Measurements from ENCODE around the gene PA2G4. TPM values are rescaled to one million over a fixed set of nuclear protein-coding genes. Genes with fewer than 3 reads are reported as not detected.

The PA2G4 gene
- total RNA-seq, 2 donors from 2014 or later, result 69.6 to 155 TPM

- peak overlapping the region; percentile 61 for H3K4me3 ChIP-seq
- H3K9me3 ChIP-seq, result no peaks in the 10 kb centered on the region
- peak overlapping the region; percentile 96 for H3K27ac ChIP-seq
- no peaks in the 10 kb centered on the region for H3K36me3 ChIP-seq
- H3K27me3 ChIP-seq, result no peaks in the 10 kb centered on the region
- peaks cover 7% of the 10 kb centered on the region for H3K4me1 ChIP-seq
- peak; percentile 90 for DNase-seq
- peak overlapping the region; percentile 95 to 99 for H3K9ac ChIP-seq (ENCODE audit: low read depth in 2 of 2, low read length in 2 of 2)
- TF ChIP-seq, protein P1, sequence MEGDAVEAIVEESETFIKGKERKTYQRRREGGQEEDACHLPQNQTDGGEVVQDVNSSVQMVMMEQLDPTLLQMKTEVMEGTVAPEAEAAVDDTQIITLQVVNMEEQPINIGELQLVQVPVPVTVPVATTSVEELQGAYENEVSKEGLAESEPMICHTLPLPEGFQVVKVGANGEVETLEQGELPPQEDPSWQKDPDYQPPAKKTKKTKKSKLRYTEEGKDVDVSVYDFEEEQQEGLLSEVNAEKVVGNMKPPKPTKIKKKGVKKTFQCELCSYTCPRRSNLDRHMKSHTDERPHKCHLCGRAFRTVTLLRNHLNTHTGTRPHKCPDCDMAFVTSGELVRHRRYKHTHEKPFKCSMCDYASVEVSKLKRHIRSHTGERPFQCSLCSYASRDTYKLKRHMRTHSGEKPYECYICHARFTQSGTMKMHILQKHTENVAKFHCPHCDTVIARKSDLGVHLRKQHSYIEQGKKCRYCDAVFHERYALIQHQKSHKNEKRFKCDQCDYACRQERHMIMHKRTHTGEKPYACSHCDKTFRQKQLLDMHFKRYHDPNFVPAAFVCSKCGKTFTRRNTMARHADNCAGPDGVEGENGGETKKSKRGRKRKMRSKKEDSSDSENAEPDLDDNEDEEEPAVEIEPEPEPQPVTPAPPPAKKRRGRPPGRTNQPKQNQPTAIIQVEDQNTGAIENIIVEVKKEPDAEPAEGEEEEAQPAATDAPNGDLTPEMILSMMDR (IDR thresholded peaks at IDR 0.05), result no peak
- intact Hi-C loops (cut with DNase I), result no loop called here
Measured at GRCh38 chr12:56081393-56082347, 22.7 kb upstream of the PA2G4 start.

GRCh38 chr12:56082382-56082781 lies 22.0 kb upstream of the PA2G4 start:
- H3K9ac ChIP-seq (ENCODE audit: low read depth in 2 of 2, low read length in 2 of 2), result peak overlapping the region; percentile 47 to 99
- TF ChIP-seq, protein P1 (IDR thresholded peaks at IDR 0.05), result no peak
- H3K27me3 ChIP-seq, result no peaks in the 10 kb centered on the region
- H3K4me3 ChIP-seq, result peak overlapping the region; percentile 61
- H3K9me3 ChIP-seq, result no peaks in the 10 kb centered on the region
- peak overlapping the region; percentile 96 for H3K27ac ChIP-seq
- DNase-seq, result no peak
- intact Hi-C loops (cut with DNase I), result no loop called here
- peaks cover 7% of the 10 kb centered on the region for H3K4me1 ChIP-seq
- H3K36me3 ChIP-seq, result no peaks in the 10 kb centered on the region

GRCh38 chr12:56082967-56083366 lies 21.4 kb upstream of the PA2G4 start:
- TF ChIP-seq, protein P1 (IDR thresholded peaks at IDR 0.05), result no peak
- Histone ChIP-seq H3K9ac (ENCODE audit: low read depth in 2 of 2, low read length in 2 of 2) (peak overlapping the region; percentile 47 to 99), H3K9me3 (no peaks in the 10 kb centered on the region), H3K36me3 (no peaks in the 10 kb centered on the region), H3K4me1 (peaks cover 7% of the 10 kb centered on the region), H3K27me3 (no peaks in the 10 kb centered on the region), H3K4me3 (no peak overlapping the region), H3K27ac (peak overlapping the region; percentile 96)
- intact Hi-C loops (cut with DNase I), result no loop called here
- no peak for DNase-seq

DNA sequence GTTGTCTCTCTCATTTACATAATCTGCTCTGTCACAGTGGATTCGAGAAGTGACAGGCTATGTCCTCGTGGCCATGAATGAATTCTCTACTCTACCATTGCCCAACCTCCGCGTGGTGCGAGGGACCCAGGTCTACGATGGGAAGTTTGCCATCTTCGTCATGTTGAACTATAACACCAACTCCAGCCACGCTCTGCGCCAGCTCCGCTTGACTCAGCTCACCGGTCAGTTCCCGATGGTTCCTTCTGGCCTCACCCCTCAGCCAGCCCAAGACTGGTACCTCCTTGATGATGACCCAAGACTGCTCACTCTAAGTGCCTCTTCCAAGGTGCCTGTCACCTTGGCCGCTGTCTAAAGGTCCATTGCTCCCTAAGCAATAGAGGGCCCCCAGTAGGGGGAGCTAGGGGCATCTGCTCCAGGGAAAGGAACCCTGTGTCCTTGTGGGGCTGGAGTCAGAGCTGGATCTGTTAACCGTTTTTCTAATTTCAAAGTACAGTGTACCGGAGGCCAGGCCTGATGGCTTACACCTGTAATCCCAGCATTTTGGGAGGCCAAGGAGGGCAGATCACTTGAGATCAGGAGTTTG lies 19.3 kb upstream of the PA2G4 start:
- H3K9ac ChIP-seq (ENCODE audit: low read depth in 2 of 2, low read length in 2 of 2), result peak overlapping the region in 1 of 2 donors; percentile 52
- intact Hi-C loops (cut with DNase I), result no loop called here
- DNase-seq, result peak; percentile 44
- H3K27ac ChIP-seq, result peak overlapping the region; percentile 9
- H3K36me3 ChIP-seq, result no peaks in the 10 kb centered on the region
- no peaks in the 10 kb centered on the region for H3K27me3 ChIP-seq
- peaks cover 7% of the 10 kb centered on the region for H3K4me1 ChIP-seq
- TF ChIP-seq, protein P1 (IDR thresholded peaks at IDR 0.05), result peak; percentile 13
- H3K9me3 ChIP-seq, result no peaks in the 10 kb centered on the region
- no peak overlapping the region for H3K4me3 ChIP-seq

GRCh38 chr12:56086096-56086495 lies 18.3 kb upstream of the PA2G4 start:
- H3K4me1 ChIP-seq, result peaks cover 7% of the 10 kb centered on the region
- intact Hi-C loops (cut with DNase I), result no loop called here
- H3K9ac ChIP-seq (ENCODE audit: low read depth in 2 of 2, low read length in 2 of 2), result peak overlapping the region in 1 of 2 donors; percentile 66
- H3K27ac ChIP-seq, result peak overlapping the region; percentile 75
- no peaks in the 10 kb centered on the region for H3K27me3 ChIP-seq
- DNase-seq, result peak; percentile 77
- H3K4me3 ChIP-seq, result no peak overlapping the region
- H3K9me3 ChIP-seq, result no peaks in the 10 kb centered on the region
- peaks cover 3% of the 10 kb centered on the region for H3K36me3 ChIP-seq
- TF ChIP-seq, protein P1 (IDR thresholded peaks at IDR 0.05), result no peak

Measured in colonic mucosa (tissue), 4 donors.